NCI-H774 (cell line): ENCODE data around the gene RASSF3.
A peak's percentile ranks its signal among the peaks of the same experiment; 100 is the strongest.
"Not testable (repeated sequence)": the region's sequence is repeated elsewhere in the genome, so short reads cannot be mapped to it uniquely, and the experiment has no call there.

Experiments
- DNase-seq: peaks from one replicate; lab custom pipeline; 2025; lab: John Stamatoyannopoulos, UW

Gene RASSF3

GRCh38 chr12:64598831-64599230 lies 11.5 kb upstream of the RASSF3 start:
- DNase-seq = no peak

- DNase-seq = peak; percentile 94
Measured at GRCh38 chr12:64600164-64600561, 10.1 kb upstream of the RASSF3 start.

- no peak for DNase-seq
Measured at GRCh38 chr12:64603183-64603841, 7.0 kb upstream of the RASSF3 start.

DNA sequence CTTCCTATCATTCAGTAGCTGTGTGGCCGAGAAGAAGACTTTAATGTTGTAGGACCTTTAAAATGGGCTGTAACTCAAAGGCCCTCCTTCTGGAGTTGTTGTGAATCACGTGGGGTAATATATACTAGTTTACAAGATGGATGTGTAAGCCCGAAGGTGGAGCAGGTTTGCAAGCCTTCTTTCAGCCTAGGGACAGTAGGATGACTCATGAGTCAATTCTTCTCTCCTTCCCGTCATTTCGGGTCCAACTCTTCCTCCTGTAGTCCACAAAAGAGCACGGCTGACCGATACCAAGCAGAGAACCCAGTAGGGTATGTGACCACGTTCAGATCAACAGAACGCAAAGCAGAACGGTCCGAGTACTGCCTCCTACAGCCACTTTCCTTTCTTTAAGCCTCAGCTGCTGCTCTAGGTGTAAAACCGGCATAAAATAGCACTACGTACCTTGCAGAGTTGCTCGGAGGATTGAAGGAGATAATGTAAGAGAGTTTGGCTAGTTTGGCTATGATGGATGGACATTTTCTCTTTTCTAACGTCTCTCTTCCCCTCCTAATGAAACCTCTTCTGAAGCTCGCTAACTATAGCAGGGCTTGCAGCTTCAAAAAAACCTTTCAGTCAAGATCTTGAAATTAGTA lies 1.3 kb upstream of the RASSF3 start:
- peak; percentile 34 for DNase-seq

DNA sequence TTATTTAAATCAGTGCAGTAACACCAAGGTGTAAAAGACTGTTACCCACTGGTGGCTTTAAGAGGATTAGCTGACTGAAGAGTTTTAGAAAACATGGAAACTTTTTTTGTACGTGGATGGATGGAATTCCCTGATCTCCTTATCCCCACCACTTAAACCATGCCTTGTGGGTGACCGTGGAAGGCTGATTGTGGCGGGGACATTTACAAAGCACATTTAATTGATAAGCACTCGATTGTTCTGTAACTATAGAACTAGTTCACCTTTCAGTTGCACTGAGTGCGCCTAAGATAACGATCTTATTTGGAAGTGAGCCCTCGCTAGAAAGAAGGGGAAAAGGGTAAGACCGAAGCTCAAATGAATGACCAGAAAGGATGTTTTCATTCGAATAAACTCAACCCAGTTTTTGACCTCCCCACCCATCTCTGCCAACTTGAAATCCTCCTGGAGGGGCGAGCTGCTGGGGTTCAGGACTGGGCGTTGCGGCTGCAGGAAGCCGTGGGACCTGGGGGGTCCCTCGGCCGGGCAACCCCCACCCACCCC lies 688 bp upstream of the RASSF3 start:
- DNase-seq = no peak

DNA sequence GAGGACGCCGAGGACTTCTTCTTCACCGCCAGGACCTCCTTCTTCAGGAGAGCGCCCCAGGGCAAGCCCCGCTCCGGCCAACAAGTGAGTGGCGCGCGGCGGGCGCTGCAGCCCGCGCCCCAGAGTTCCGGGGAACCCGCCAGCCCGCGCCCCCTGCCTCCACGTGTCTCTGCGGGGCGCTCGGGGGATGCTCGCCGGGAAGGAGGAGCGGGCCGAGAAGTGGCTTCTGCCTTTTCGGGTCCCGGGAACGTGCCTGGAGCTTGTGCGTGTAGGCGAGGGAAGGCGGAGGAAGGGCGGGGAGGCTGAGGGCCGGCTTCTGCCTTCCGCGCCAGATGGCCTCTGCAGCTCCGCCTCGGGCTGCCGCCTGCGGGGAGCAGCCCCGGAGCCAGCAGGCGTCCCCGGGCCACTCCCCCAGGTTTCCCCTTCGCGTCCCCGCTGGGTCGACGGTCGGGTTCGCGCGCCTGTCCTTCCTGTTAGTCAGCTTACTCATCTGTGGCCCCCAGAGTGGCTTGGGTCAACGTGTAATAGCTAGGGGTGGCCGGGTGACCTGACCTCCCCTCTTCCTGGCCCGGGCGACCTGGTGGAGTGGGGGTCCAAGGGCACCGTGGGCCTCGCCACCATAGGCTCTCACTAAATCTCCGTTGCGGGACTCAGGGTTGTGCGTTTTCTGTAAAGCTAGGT lies 505 bp downstream of the RASSF3 start:
- peak; percentile 51 for DNase-seq

DNA sequence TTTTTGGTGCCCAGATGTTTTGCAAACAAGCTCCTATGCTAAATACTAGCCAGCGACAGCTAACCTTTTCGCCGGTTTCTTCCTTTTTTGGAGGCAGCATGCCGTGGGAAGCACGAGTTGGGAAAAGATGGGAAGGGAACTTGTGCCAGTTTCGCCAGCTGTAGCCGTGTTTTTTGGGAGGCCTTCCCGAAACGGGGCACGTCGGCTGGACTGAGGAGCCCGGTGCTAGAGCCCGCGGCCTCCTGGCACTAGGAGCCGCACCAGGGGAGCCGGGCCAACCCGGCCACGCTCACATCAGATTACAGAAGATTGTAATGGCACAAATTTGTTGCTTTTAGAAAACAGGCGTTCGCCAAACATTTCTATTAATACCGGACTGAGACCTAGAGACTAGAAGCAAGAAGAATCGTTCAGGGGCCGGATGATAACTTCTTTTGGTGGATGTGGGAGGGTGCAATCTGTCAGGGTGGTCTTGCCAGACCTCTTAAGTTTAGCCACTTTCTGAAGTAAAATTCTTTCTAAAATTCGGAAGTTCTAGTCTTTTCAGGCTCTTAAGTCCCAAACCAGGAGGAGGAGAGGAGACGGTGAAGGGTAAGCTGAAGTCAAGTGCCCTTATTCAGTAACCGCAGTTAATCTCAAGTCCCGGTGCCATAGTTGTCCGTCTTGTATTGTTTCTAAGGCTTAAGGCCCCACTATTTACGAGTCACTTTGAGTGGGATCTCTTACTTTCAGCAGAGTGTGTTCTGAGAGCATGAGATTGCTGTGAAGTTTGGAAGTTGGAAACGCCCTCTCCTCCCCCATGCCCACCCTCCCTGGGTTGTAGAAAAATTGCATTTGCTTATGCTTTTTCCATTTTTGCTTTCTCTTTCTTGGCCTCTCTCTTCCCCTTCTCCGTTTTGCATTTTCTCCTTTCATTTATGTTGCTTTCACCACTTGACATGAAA lies 1.3 kb downstream of the RASSF3 start:
- no peak for DNase-seq

GRCh38 chr12:64612843-64613242 lies 2.5 kb downstream of the RASSF3 start:
- no peak for DNase-seq

DNA sequence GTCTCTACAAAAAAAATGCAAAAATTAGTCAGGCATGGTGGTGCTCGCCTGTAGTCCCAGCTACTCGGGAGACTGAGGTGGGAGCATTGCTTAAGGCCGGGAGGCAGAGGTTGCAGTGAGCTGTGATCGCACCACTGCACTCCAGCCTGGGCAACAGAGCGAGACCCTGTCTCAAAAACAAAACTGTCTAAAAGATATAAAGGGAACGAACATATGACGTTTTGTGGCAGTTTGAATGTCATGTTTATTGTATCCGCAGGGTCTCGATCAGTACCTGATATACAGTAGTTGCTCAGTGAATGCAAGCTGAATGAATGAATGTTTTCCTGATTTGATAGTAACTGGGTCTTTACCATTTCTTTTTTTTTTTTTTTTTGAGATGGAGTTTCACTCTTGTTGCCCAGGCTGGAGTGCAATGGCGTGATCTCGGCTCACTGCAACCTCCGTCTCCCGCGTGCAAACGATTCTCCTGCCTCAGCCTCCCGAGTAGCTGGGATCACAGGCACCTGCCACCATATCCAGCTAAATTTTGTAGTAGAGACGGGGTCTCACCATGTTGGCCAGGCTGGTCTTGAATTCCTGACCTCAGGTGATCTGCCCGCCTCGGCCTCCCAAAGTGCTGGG lies 3.6 kb downstream of the RASSF3 start:
- not testable (repeated sequence) for DNase-seq

DNA sequence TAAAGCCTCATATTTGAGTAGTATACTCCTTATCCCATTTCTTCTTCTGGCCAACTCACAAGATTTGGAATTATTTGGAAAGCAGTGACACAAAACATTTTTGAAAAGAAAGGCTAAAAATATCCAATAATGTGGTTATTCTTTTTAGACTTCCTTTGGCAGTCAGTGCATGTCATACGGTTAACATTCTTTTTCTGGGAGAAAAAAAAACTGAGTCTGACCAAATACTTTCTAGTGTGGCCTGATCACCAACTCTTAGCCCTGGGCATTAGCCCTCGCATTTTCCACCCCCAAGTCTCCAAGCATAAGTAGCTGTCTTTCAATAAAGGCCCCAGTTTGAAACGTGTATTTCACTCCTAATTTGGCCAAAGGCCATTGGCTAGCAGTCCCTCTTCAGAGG lies 5.9 kb downstream of the RASSF3 start:
- no peak for DNase-seq

DNA sequence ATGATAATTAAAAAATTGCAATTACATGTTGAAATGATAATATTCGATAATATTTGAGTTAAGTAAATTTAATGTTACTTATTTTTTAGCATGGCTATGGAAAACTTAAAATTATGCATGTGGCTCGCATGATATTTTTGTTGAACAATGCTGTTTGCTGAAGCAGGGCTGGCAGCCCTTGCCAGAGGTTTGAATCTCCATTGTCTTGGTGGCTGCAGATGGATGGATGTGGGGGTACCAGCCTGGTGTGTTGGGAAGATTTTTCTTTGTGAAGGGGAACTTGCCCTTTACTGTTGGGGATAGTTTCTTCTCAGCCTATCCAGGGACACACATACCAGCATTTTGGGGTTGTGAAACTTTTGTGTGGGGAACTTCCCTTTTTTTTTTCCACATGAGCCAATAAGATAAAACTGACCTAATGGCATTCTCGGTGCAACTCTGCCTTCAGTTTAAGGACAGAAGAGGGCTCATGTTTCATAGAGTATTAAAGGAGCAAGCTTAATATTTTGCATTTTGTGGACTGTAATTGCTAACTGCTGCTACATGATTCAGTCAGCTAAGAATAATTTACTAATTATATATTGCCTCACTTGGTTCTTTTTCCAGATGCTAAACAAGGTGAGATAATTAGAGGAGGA lies 8.8 kb downstream of the RASSF3 start:
- DNase-seq = no peak

DNA sequence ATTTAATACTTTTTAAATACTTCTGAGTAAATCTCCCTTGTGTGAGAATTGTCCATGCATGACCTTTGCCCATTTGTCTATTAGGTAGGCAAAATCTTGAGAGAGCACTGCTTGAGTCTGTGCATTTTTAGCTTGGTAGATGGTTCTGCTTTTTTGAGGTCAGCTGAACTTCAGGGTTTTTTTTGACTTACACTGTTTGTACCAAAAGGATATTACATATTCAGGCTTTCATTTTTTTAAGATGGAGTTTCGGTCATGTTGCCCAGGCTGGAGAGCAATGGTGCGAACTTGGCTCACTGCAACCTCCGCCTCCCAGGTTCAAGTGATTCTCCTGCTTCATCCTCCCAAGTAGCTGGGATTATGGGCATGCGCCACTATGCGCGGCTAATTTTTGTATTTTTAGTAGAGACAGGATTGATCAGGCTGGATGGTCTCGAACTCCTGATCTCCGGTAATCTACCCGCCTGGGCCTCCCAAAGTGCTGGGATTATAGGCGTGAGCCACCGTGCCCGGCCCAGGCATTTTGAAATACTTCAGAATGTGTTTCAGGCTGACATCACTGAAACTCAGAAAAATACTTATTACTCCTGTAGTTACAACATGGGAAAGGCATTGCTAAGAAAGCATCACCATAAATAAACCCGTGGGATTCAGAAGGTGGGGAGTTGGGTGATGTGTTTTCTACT lies 11.1 kb downstream of the RASSF3 start:
- no peak for DNase-seq

DNA sequence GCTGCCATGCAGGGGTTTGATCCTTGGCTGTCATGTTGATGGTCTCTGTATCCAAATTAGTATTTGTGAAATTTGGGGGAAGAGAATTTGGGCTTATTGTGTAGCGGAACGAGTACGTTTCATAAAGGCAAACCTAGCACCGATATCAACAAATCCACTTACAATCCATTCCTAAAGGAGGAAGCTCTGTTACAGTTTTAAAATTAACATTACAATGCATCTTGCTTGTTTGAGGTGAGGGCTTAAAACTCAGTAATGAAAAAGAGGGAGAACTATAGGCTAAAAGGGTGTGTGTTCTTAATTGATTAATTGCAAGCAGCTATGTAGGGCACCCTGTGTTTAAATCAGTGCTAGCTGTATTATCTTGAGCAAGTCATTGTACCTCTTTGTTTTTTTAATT lies 13.7 kb downstream of the RASSF3 start:
- no peak for DNase-seq

- DNase-seq = no peak
Measured at GRCh38 chr12:64625243-64626077, 15.2 kb downstream of the RASSF3 start.

DNA sequence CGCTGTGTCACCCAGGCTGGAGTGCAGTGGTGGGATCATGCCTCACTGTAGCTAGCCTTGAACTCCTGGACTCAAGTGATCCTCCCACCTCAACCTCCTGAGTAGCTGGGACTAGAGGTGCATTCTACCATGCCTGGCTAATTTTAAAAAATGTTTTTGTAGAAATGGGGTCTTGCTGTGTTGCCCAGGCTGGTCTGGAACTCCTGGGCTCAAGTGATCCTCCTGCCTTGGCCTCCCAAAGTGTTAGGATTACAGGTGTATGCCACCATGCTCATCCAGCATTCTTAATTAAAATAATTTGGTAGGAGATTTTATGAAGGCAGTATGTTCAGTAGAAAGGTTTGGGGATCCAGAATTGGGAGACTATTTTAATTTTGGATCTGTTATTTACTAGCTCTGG lies 16.3 kb downstream of the RASSF3 start:
- not testable (repeated sequence) for DNase-seq

- DNase-seq = no peak
Measured at GRCh38 chr12:64627771-64628170, 17.5 kb downstream of the RASSF3 start.

- no peak for DNase-seq
Measured at GRCh38 chr12:64631197-64631596, 20.9 kb downstream of the RASSF3 start.

- no peak for DNase-seq
Measured at GRCh38 chr12:64633011-64633939, 23.0 kb downstream of the RASSF3 start.
